ENCODE results near the gene GARIN3. TPM values are rescaled to one million over a fixed set of nuclear protein-coding genes. Genes with fewer than 3 reads are reported as not detected.

GARIN3 gene
- polyA plus RNA-seq, 1 of the 3 experiments (the other 2 are of a cell fraction) = not detected

- Histone ChIP-seq H3F3A (replicated peaks; ENCODE audit: insufficient read depth) (no peaks in the 10 kb centered on the region), H3K9ac (no peak overlapping the region), H3K79me2 (ENCODE audit: insufficient read depth) (no peaks in the 10 kb centered on the region), H3K9me2 (no peaks in the 10 kb centered on the region), H2AFZ (ENCODE audit: low read depth) (no peak overlapping the region), H3K4me1 (ENCODE audit: control insufficient read depth in 1 of 2, insufficient read depth in 2 of 2, low read depth in 1 of 2, low read length in 1 of 2) (no peaks in the 10 kb centered on the region), H3K4me3 (ENCODE audit: low read depth in 2 of 2, low read length in 1 of 2) (no peak overlapping the region), H4K20me1 (ENCODE audit: insufficient read depth) (no peaks in the 10 kb centered on the region), H3K4me2 (no peak overlapping the region), H3K27ac (ENCODE audit: low read depth in 2 of 2, low read length in 1 of 2) (no peak overlapping the region), H3K27me3 (ENCODE audit: insufficient read depth) (no peaks in the 10 kb centered on the region; the same call in 1 of the 2 replicates), H3K36me3 (replicated peaks in 1 of 2; ENCODE audit: control insufficient read depth in 1 of 2, insufficient read depth in 2 of 2, low read length in 1 of 2) (no peaks in the 10 kb centered on the region), H3K9me3 (no peaks in the 10 kb centered on the region)
- TF ChIP-seq USF2 (IDR thresholded peaks at IDR 0.05; ENCODE audit: borderline replicate concordance, low read depth, low read length) (no peak), USF1 (IDR thresholded peaks at IDR 0.05; ENCODE audit: borderline replicate concordance, low read depth) (no peak), YY1 (IDR thresholded peaks at IDR 0.05; ENCODE audit: low read depth) (no peak), IRF3 (IDR thresholded peaks at IDR 0.05; ENCODE audit: low read depth, low read length) (no peak), TCF12 (IDR thresholded peaks at IDR 0.05) (no peak), POLR2AphosphoS5 (IDR thresholded peaks at IDR 0.05; ENCODE audit: low read depth, low read length) (no peak), JUND (IDR thresholded peaks at IDR 0.05) (no peak), RFX5 (IDR thresholded peaks at IDR 0.05; ENCODE audit: low read length) (no peak), MXI1 (IDR thresholded peaks at IDR 0.05; ENCODE audit: low read depth, low read length) (no peak), RXRA (IDR thresholded peaks at IDR 0.05; ENCODE audit: borderline replicate concordance, low read depth) (no peak), REST (IDR thresholded peaks at IDR 0.05; ENCODE audit: low read depth, low read length) (no peak), MEF2A (IDR thresholded peaks at IDR 0.05; ENCODE audit: borderline replicate concordance, low read depth) (no peak), RAD21 (IDR thresholded peaks at IDR 0.05; ENCODE audit: low read length) (no peak), NFIC (IDR thresholded peaks at IDR 0.05; ENCODE audit: borderline replicate concordance) (no peak), ELF1 (IDR thresholded peaks at IDR 0.05) (no peak), SIN3A (IDR thresholded peaks at IDR 0.05; ENCODE audit: borderline replicate concordance, low read depth, low read length) (no peak), GABPA (IDR thresholded peaks at IDR 0.05; ENCODE audit: low read depth) (no peak)
- DNase-seq = no peak
- 32% methylated on average over 3 of the region's 3 CpGs for WGBS (ENCODE audit: low lambda C conversion rate)
- CTCF ChIA-PET = interaction anchor here (0.8 kb wide), 1 partner anchor 30 kb away, joined by 3 read pairs; no protein-coding TSS in a partner anchor
- POLR2A ChIA-PET = no interaction called here
Measured at GRCh38 chr5:157178966-157179365, 12.9 kb upstream of the GARIN3 start.
